Measurements from ENCODE around the gene ARHGAP25.

DNA sequence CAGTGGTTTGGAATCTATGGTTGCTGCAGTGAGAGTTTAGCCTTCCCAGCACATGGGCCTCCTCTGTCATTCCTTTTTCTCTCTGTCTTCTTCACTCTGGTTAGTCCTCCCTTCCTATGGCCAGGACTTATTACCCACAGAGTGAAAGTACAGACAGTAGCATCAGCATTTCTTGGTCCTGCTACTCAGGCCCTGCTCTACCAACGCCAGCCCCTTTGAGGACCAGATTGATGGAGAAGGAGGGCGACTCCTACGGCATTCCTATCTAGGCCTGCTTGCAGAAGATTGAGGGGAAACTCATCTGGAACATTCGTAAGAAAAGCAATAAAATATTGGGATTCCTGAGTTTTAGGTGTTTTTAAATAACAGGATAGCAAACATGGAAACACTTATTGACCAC lies 93.1 kb downstream of the ARHGAP25 start:
- TF ChIP-seq CBX3 (IDR thresholded peaks at IDR 0.05; ENCODE audit: low read depth), result no peak
- TF ChIP-seq POLR2A (IDR thresholded peaks at IDR 0.05; ENCODE audit: borderline replicate concordance, extremely low read depth, insufficient read depth, insufficient read length), result no peak
